Astrocyte (in vitro differentiated cells and primary cell): ENCODE results near the gene KDM3B. TPM values are rescaled to one million over a fixed set of nuclear protein-coding genes. Genes with fewer than 3 reads are reported as not detected.

Experiments
- DNase-seq: peaks from one replicate; pipeline ENCODE4 v3.0.0-alpha.2; 2010; ENCODE audit warnings: low read depth
- FAIRE-seq: peaks from 2 replicates; lab custom pipeline; 2011; peaks lifted over from hg19 to GRCh38; lab: Jason Lieb, UNC
- H2AFZ ChIP-seq: 2 replicates; pipeline ENCODE4 v1.6.0; 2012; ENCODE audit warnings: low read depth, low read length, inconsistent platforms
- H3K27ac ChIP-seq: 2 replicates; pipeline ENCODE4 v1.5.1; 2011; ENCODE audit warnings: low read depth, low read length, inconsistent platforms
- H3K27me3 ChIP-seq: 2 replicates; pipeline ENCODE4 v1.6.0; 2011; ENCODE audit warnings: low read length, inconsistent platforms; ENCODE audit not compliant: insufficient read depth
- H3K36me3 ChIP-seq: 2 replicates; pipeline ENCODE4 v1.5.1; 2011; ENCODE audit warnings: low read length, inconsistent platforms; ENCODE audit not compliant: insufficient read depth
- H3K4me1 ChIP-seq: 2 replicates; pipeline ENCODE4 v1.5.1; 2011; ENCODE audit warnings: low read length, inconsistent platforms; ENCODE audit not compliant: insufficient read depth
- H3K4me2 ChIP-seq: 2 replicates; pipeline ENCODE4 v1.6.0; 2012; ENCODE audit warnings: low read length, inconsistent platforms
- H3K4me3 ChIP-seq: 2 replicates; pipeline ENCODE4 v1.5.1; 2011; ENCODE audit warnings: low read depth, mild to moderate bottlenecking, low read length, inconsistent platforms; ENCODE audit not compliant: insufficient read depth
- H3K79me2 ChIP-seq: 2 replicates; pipeline ENCODE4 v1.6.0; 2012; ENCODE audit warnings: mild to moderate bottlenecking, low read length, inconsistent platforms; ENCODE audit not compliant: insufficient read depth
- H3K9ac ChIP-seq: 2 replicates; pipeline ENCODE4 v1.6.0; 2012; ENCODE audit warnings: mild to moderate bottlenecking, low read length, inconsistent platforms
- H3K9me3 ChIP-seq: 2 replicates; pipeline ENCODE4 v1.5.1; 2012; ENCODE audit warnings: low read depth, mild to moderate bottlenecking, low read length, inconsistent platforms; ENCODE audit not compliant: insufficient read depth
- H4K20me1 ChIP-seq: 2 replicates; pipeline ENCODE4 v1.6.0; 2012; ENCODE audit warnings: low read length, inconsistent platforms; ENCODE audit not compliant: insufficient read depth
- H3K27ac Mint-ChIP-seq: one replicate; pipeline ENCODE4 v1.8.0; 2021; ENCODE audit warnings: mild to moderate bottlenecking, mixed read lengths; ENCODE audit not compliant: unreplicated experiment
- H3K27me3 Mint-ChIP-seq: one replicate; pipeline ENCODE4 v1.8.0; 2021; ENCODE audit warnings: low read depth, mixed read lengths; ENCODE audit not compliant: unreplicated experiment
- H3K36me3 Mint-ChIP-seq: one replicate; pipeline ENCODE4 v1.8.0; 2021; ENCODE audit warnings: low read depth, mixed read lengths; ENCODE audit not compliant: unreplicated experiment
- H3K4me1 Mint-ChIP-seq: one replicate; pipeline ENCODE4 v1.8.0; 2021; ENCODE audit warnings: low read depth, mixed read lengths; ENCODE audit not compliant: unreplicated experiment
- H3K4me3 Mint-ChIP-seq: one replicate; pipeline ENCODE4 v1.8.0; 2021; ENCODE audit warnings: mild to moderate bottlenecking, moderate library complexity, mixed read lengths; ENCODE audit not compliant: unreplicated experiment
- H3K9me3 Mint-ChIP-seq: one replicate; pipeline ENCODE4 v1.8.0; 2021; ENCODE audit warnings: mild to moderate bottlenecking, mixed read lengths; ENCODE audit not compliant: unreplicated experiment
- EZH2 ChIP-seq: IDR thresholded peaks from 2 replicates; pipeline ENCODE4 v1.6.1; 2012; ENCODE audit warnings: mild to moderate bottlenecking, low read length, inconsistent platforms; ENCODE audit not compliant: insufficient read depth
- total RNA-seq: library from RNA; stranded (reverse); gene quantifications from 2 replicates; pipeline ENCODE4 v1.2.1, GENCODE V29; 2021
- TF ChIP-seq, protein P1 (sequence below): IDR thresholded peaks from 2 replicates; pipeline ENCODE4 v1.5.1; 2011; ENCODE audit warnings: low read depth, mild to moderate bottlenecking, inconsistent platforms, low read length, moderate library complexity; ENCODE audit not compliant: insufficient read depth

The KDM3B gene
- total RNA-seq, 1 donor from 2014 or later = 48.6 TPM

DNA sequence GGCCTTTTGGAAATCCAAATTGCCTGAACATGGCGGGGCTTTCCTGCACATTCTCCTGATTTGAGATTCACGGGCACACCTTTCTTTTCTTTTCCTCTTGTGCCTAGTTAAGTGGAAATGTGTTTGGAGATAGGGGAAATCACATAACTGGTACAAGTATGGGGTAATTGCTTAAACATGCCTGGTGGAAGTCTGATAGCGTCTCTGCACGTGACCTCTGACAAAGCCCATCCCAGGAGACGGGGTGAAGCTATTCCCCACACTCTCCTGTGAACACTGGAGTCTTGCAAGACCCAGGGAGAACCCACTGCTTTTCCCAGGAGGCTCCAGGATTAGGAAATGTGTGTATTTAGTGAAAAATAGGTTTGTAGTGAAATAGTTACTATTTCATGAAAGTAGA is 83.5 kb downstream of the KDM3B start:
- H3K9me3 Mint-ChIP-seq = no peaks in the 10 kb centered on the region
- H3K27ac Mint-ChIP-seq = no peak overlapping the region
- no peak overlapping the region for H3K4me2 ChIP-seq
- TF ChIP-seq EZH2 = no peak
- H3K9ac ChIP-seq = no peak overlapping the region
- H3K27me3 Mint-ChIP-seq = peaks cover 1% of the 10 kb centered on the region
- no peaks in the 10 kb centered on the region for H3K79me2 ChIP-seq
- H3K36me3 Mint-ChIP-seq = peaks cover 8% of the 10 kb centered on the region
- H2AFZ ChIP-seq = no peak overlapping the region
- H3K27me3 ChIP-seq = no peaks in the 10 kb centered on the region
- DNase-seq (no peak), FAIRE-seq (no peak)
- H3K9me3 ChIP-seq = no peaks in the 10 kb centered on the region
- peaks cover 26% of the 10 kb centered on the region for H3K36me3 ChIP-seq
- no peak overlapping the region for H3K4me3 ChIP-seq
- no peaks in the 10 kb centered on the region for H4K20me1 ChIP-seq
- H3K27ac ChIP-seq = no peak overlapping the region
- no peaks in the 10 kb centered on the region for H3K4me1 Mint-ChIP-seq
- H3K4me1 ChIP-seq = peaks cover 17% of the 10 kb centered on the region
- H3K4me3 Mint-ChIP-seq = no peak overlapping the region

- Histone ChIP-seq H4K20me1 (no peaks in the 10 kb centered on the region), H3K27ac (no peak overlapping the region), H3K4me3 (peak overlapping the region; percentile 65), H3K9ac (peak overlapping the region; percentile 73), H3K27me3 (no peaks in the 10 kb centered on the region), H3K4me2 (peak overlapping the region; percentile 87), H3K4me1 (peaks cover 17% of the 10 kb centered on the region), H3K79me2 (no peaks in the 10 kb centered on the region), H3K9me3 (no peaks in the 10 kb centered on the region), H3K36me3 (peaks cover 18% of the 10 kb centered on the region), H2AFZ (peak overlapping the region; percentile 41)
- H3K4me3 Mint-ChIP-seq = peak overlapping the region; percentile 89
- FAIRE-seq (no peak), DNase-seq (no peak)
- no peaks in the 10 kb centered on the region for H3K9me3 Mint-ChIP-seq
- TF ChIP-seq, protein P1, sequence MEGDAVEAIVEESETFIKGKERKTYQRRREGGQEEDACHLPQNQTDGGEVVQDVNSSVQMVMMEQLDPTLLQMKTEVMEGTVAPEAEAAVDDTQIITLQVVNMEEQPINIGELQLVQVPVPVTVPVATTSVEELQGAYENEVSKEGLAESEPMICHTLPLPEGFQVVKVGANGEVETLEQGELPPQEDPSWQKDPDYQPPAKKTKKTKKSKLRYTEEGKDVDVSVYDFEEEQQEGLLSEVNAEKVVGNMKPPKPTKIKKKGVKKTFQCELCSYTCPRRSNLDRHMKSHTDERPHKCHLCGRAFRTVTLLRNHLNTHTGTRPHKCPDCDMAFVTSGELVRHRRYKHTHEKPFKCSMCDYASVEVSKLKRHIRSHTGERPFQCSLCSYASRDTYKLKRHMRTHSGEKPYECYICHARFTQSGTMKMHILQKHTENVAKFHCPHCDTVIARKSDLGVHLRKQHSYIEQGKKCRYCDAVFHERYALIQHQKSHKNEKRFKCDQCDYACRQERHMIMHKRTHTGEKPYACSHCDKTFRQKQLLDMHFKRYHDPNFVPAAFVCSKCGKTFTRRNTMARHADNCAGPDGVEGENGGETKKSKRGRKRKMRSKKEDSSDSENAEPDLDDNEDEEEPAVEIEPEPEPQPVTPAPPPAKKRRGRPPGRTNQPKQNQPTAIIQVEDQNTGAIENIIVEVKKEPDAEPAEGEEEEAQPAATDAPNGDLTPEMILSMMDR = no peak
- TF ChIP-seq EZH2 = no peak
- peaks cover 8% of the 10 kb centered on the region for H3K36me3 Mint-ChIP-seq
- no peak overlapping the region for H3K27ac Mint-ChIP-seq
- no peaks in the 10 kb centered on the region for H3K4me1 Mint-ChIP-seq
- peaks cover 1% of the 10 kb centered on the region for H3K27me3 Mint-ChIP-seq
Measured at GRCh38 chr5:138438003-138438723, 85.7 kb downstream of the KDM3B start.

GRCh38 chr5:138438724-138439476 is 86.4 kb downstream of the KDM3B start, which contains the start of gene REEP2:
Gene REEP2 (plus strand): TSS chr5:138439057. CDS start chr5:138439209, 152 bp downstream.
- peak within 1 kb of the TSS; percentile 73 for H3K9ac ChIP-seq
- H3K9me3 ChIP-seq = no peaks in the 10 kb centered on the region
- H3K27ac Mint-ChIP-seq = no peak within 1 kb of the TSS
- FAIRE-seq (no peak), DNase-seq (peak; percentile 27)
- peak within 1 kb of the TSS; percentile 73 for H2AFZ ChIP-seq
- no peak within 1 kb of the TSS for H3K27ac ChIP-seq
- H3K27me3 Mint-ChIP-seq = peaks cover 1% of the 10 kb centered on the region
- no peaks in the 10 kb centered on the region for H3K4me1 Mint-ChIP-seq
- H3K36me3 Mint-ChIP-seq = peaks cover 12% of the 10 kb centered on the region
- no peaks in the 10 kb centered on the region for H3K79me2 ChIP-seq
- peaks cover 17% of the 10 kb centered on the region for H3K4me1 ChIP-seq
- H3K4me3 Mint-ChIP-seq = peak within 1 kb of the TSS; percentile 89
- H3K36me3 ChIP-seq = peaks cover 15% of the 10 kb centered on the region
- H3K4me2 ChIP-seq = peak within 1 kb of the TSS; percentile 87
- no peaks in the 10 kb centered on the region for H3K9me3 Mint-ChIP-seq
- H3K4me3 ChIP-seq = peak within 1 kb of the TSS; percentile 65
- no peak for TF ChIP-seq EZH2
- TF ChIP-seq, protein P1 = no peak
- no peaks in the 10 kb centered on the region for H4K20me1 ChIP-seq
- H3K27me3 ChIP-seq = no peaks in the 10 kb centered on the region
